HG03378 (cell line): Measurements from ENCODE around the gene TFF1.

ENCODE experiments used
- ATAC-seq: cut with Tn5 transposase; IDR thresholded peaks from one replicate; pipeline ENCODE4 v1.9.1; 2021; ENCODE audit warnings: mild to moderate bottlenecking, moderate library complexity; ENCODE audit not compliant: unreplicated experiment

Gene TFF1

GRCh38 chr21:42400525-42400924, 34.2 kb upstream of the TFF1 start:
- no peak for ATAC-seq

- ATAC-seq = no peak
These were observed 32.2 kb upstream of the TFF1 start for GRCh38 chr21:42398436-42399028.

DNA sequence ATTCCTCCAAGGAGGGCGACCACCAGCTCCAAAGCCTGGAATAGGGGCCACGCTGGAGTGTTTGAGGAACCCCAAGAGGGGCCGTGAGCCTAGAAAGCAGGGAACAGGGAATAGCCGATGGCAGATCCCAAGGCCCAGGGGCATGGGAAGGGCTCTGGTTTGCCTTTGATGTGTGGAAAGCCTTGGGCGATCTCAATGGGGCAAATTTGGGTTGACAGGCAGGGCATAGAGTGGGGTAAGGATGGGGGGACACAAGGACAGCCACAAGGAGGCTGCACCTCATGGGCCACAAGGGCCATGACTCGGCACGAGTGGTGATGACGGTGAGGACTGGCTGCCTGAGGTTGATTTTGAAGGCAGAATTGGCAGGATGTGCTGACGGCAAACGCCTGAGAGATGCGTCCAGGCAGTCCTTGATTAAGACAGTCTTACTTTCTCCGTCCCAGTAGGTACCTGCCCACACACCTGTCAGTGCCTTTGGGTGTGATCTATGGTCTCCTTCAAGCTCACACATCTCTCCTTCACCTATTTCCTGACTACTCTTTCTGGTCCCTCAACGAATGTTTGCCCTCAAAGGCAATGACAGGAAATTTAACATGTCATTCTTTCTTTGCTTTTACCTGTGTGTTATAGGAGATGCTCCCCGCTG, 31.5 kb upstream of the TFF1 start:
- ATAC-seq = no peak

DNA sequence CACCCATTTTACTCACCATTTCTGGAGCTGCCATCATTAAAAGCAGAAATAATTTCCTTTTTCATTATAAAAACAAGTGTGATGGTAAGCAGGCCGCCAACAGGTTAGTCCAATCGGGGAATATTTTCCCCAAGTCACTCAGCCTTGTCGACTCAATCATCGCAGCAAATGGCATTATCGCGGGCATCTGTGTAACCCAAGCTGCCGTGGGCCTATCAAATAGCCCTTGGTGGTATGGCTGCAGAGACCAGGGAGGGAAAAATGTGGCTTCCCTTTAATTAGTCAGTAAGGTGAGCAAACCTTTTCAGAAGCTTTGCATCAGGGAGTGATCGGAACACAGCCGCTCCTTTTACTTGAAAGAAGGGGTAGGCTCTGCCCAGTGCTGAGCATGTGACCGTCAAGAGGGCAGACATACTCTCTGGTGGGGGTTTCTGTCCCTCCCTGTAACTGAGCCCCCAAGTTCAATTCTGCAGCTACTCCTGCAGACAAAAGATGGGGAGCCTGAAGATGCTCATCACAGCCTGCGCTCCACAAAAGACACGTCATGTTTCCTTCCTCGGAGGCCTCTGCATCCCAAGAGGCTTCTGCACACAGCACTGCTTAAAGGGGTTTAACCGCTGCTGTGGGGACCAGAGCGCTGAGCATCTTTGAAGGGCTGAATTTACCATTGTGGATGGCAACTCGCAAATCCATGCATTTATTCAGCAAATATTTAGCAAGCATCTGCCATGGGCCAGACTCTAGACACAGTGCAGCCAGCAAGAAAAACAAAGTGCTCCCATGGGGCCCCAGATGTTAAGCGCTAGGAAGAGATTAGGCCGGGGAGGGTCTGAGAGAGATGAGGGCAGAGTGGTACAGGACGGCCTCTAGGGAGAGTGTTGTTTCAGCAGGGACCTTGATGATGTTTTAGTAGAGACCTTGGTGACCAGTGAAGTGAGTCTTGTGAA, 30.7 kb upstream of the TFF1 start:
- ATAC-seq = no peak

DNA sequence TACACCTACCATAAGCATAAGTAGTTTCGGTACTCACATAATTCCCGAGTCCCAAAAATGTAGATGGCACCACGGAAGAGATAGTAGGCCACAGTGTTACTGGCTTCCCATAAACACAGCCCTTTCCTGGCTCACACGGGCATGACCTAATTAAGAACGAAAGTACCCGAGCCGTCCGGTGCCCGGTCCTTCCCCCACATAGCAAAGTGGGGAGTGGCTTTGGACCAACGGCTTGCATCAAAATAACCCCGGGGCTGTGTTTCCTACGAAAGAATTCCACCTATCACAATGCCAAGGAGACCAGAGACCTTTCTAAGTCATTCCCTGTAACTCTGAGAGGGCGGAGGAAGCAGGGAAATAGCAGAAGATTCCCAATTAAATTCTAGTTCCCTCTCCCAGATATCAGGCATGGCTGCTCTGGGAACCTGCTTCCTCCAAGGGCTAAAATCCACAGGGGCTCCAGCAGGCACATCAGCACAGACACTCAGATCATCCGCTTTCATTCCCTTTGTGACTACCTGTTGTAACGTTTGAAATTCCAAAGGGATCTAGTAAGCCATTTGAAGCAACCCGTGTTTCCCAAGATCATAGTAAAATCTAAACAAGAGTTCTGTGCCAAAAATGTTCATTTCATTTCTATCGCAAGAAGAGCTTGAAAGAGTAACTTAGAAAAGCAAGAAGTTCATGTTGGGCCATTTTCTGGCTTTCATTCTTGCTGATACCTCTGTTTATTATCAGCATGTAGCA, 29.7 kb upstream of the TFF1 start, which contains the start of gene TMPRSS3:
TMPRSS3 (minus strand) TSS at position 148 of the 747 bp plus-strand sequence. CDS start 635 bp downstream, outside the sequence.
- no peak for ATAC-seq

DNA sequence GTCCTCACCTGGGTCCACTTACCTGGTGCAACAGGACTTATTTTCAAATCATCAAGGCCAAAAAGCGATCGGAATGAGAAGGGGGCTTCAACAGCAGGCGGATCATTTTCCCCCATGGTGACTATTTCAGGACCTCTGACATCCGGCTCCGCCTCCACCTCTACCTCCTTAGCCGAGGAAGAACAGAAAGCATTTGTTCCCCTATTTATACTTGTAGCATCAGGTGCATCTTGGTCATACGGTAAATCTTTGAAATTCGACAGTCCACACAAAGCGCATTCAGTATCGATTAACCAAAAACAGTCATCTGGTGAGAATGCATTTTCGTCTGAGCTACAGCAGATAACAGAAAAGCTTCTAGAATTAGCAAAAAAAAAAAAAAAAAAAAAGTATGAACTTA, 29.0 kb upstream of the TFF1 start:
- no peak for ATAC-seq

DNA sequence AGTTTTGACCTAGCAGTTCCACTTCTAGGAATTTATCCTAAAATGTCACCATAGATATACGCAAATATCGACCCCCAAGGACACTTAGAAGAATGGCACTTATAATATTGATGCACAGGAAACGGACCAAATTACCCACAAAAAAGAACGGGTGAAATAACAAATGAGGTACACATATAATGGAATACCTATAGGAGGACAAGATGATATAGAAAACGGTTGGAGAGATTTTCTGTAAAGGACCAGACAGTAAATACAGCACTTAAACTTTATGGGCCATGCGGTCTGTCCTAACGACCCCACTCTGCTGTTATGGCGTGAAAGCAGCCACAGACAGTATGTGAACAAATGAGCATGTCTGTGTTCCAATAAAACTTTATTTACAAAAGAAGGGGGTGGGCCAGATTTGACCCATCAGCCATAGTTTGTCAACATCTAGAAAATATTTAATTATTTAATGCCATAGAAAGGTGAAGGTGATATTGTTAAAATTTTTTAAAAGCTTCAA, 27.2 kb upstream of the TFF1 start:
- no peak for ATAC-seq

DNA sequence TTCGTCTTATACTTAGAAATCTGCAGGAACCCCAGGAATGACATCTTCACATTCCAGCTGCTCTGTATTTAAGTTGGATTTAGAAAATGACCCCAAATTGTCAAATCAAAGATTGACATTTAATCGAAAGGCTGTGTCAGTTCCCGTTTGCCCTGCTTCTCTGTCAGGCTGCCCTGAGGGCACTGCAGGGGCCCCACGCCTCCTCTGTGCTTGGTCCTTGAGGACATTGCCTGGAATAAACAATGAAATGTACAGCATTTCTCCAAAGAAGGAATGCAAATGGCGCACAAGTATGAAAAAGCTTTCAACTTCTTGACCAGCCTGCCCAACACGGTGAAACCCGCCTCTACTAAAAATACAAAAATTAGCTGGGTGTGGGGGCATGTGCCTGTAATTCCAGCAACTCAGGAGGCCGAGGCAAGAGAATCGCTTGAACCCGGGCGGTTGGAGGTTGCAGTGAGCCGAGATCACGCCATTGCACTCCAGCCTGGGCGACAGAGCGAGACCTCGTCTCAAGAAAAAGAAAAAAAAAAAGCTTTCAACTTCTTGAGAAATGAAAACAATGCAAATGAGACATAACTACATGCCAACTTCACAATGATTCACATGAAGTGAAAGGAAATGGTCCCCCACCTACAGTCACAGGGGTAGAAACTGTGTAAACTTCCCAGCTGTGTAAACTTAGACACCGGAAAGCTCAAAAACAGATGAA, 26.6 kb upstream of the TFF1 start:
- peak; percentile 76 for ATAC-seq

GRCh38 chr21:42391297-42391696, 25.0 kb upstream of the TFF1 start:
- ATAC-seq = no peak

- ATAC-seq = no peak
These were observed 24.4 kb upstream of the TFF1 start for GRCh38 chr21:42390696-42391095.

DNA sequence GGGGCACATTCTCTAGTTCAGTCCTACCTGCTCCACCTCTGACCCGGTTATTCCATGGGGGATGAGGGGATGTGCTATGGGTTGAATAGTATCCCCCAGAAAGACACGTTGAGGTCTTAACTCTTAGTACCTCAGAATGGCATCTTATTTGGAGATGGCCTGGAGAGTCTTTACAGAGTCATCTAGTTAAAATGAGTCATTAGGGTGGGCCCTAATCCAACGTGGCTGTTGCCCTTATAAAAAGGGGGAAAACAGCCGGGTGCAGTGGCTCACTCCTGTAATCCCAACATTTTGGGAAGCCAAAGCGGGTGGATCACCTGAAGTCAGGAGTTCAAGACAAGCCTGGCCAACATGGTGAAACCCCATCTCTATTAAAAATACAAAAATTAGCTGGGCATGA, 23.9 kb upstream of the TFF1 start:
- ATAC-seq = no peak

GRCh38 chr21:42389449-42389835, 23.1 kb upstream of the TFF1 start:
- no peak for ATAC-seq

- no peak for ATAC-seq
These were observed 22.6 kb upstream of the TFF1 start for GRCh38 chr21:42388740-42389448.

DNA sequence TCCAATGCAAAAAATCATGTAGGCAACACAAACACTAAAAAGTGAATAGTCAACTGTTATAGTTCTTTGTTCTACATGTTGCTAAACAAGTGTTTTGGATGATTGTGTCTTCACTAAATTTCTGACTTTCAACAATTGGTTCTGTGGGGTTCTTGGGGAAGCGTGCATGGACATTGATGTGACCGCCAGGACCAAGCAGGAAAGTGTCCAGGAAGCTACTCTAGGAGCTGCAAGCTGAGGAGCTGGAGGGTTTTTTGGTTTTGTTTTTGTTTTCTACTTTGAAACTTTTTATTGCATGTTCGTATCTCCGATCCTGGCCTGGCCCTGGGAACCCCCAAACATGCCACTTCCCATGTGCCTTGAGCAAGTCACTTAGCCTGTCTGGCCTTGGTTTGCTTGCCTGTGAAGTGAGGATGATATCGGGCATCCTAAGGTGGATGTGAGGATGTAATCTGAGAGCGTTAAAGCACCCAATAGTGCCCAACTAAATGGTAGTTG, 21.6 kb upstream of the TFF1 start:
- ATAC-seq = no peak

- ATAC-seq = no peak
These were observed 20.8 kb upstream of the TFF1 start for GRCh38 chr21:42387164-42387563.

GRCh38 chr21:42386034-42386591, 19.8 kb upstream of the TFF1 start:
- ATAC-seq = no peak

- ATAC-seq = no peak
These were observed 19.3 kb upstream of the TFF1 start for GRCh38 chr21:42385619-42386018.

DNA sequence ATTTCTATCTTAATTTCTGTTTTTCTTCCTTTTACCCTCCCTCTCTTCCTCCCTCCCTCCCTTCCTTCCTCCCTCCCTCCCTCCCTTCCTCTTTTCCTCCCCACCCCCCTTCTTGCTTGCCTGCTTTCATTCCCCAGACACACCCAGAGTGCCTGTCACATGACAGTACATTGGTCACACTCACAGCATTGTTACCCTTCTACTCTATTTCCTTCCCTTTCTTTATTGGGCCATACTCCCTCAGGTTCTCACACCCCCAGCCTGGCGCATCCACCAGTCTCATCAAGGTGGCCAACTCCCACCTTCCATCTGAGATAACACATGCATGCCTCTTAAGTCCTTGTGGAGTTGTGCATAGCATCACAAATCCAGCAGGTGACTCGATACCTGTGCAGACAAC, 18.7 kb upstream of the TFF1 start:
- no peak for ATAC-seq
